Neuronal stem cell (in vitro differentiated cells): Measurements from ENCODE around the gene PDE7B.

Experiments used
- DNase-seq: peaks from one replicate; pipeline ENCODE4 v3.0.0-alpha.2; 2013; ENCODE audit warnings: low spot score
- H2AFZ ChIP-seq: one replicate; pipeline ENCODE4 v1.6.1; 2013; ENCODE audit warnings: mild to moderate bottlenecking, low read length, inconsistent platforms
- H2AK5ac ChIP-seq: 2 replicates; pipeline ENCODE4 v1.6.1; 2013; ENCODE audit warnings: low read depth, mild to moderate bottlenecking, inconsistent platforms, low read length, moderate library complexity, mixed read lengths
- H2BK120ac ChIP-seq: 2 replicates; pipeline ENCODE4 v1.6.1; 2013; ENCODE audit warnings: low read depth, mild to moderate bottlenecking, inconsistent platforms, low read length, moderate library complexity, mixed read lengths
- H2BK12ac ChIP-seq: one replicate; pipeline ENCODE4 v1.6.1; 2013; ENCODE audit warnings: low read length, inconsistent platforms
- H2BK15ac ChIP-seq: 2 replicates; pipeline ENCODE4 v1.6.1; 2013; ENCODE audit warnings: mild to moderate bottlenecking, low read length, inconsistent platforms, mixed read lengths
- H2BK5ac ChIP-seq: one replicate; pipeline ENCODE4 v1.6.1; 2013; ENCODE audit warnings: inconsistent platforms, mild to moderate bottlenecking, low read length, moderate library complexity
- H3K14ac ChIP-seq: one replicate; pipeline ENCODE4 v1.6.1; 2013; ENCODE audit warnings: low read length, inconsistent platforms
- H3K18ac ChIP-seq: 2 replicates; pipeline ENCODE4 v1.6.1; 2013; ENCODE audit warnings: low read length, inconsistent platforms
- H3K23ac ChIP-seq: 2 replicates; pipeline ENCODE4 v1.6.1; 2013; ENCODE audit warnings: low read depth, mild to moderate bottlenecking, mixed read lengths, low read length, inconsistent platforms; ENCODE audit not compliant: poor library complexity
- H3K27ac ChIP-seq: replicated peaks from 3 replicates; pipeline ENCODE4 v1.5.1; 2013; ENCODE audit warnings: low read length, inconsistent platforms
- H3K27me3 ChIP-seq, 3 experiments: 2 replicates each; pipeline ENCODE4 v1.6.1; 2013; ENCODE audit warnings: low read length in 3 of 3, mild to moderate bottlenecking in 2 of 3, inconsistent platforms in 1 of 3, low read depth in 1 of 3, mixed read lengths in 1 of 3, moderate library complexity in 1 of 3; ENCODE audit not compliant: control insufficient read depth in 3 of 3, insufficient read depth in 3 of 3
- H3K36me3 ChIP-seq, 2 donors: replicated peaks in 1 of 2; 2 replicates each; pipeline ENCODE4 v1.6.1; 2013; ENCODE audit warnings: low read length in 2 of 2; ENCODE audit not compliant: control insufficient read depth in 2 of 2, insufficient read depth in 2 of 2
- H3K4ac ChIP-seq: 2 replicates; pipeline ENCODE4 v1.6.1; 2013; ENCODE audit warnings: inconsistent platforms, mild to moderate bottlenecking, low read length, moderate library complexity
- H3K4me1 ChIP-seq, 2 donors: 1 replicate in 1 of 2; 2 replicates in 1 of 2; pipeline ENCODE4 v1.6.1; 2013; ENCODE audit warnings: low read length in 2 of 2, low read depth in 1 of 2; ENCODE audit not compliant: control insufficient read depth in 2 of 2, insufficient read depth in 1 of 2
- H3K4me2 ChIP-seq: one replicate; pipeline ENCODE4 v1.6.1; 2013; ENCODE audit warnings: mild to moderate bottlenecking, low read length, inconsistent platforms; ENCODE audit not compliant: insufficient read depth, poor library complexity, severe bottlenecking
- H3K4me3 ChIP-seq, 2 donors: 2 replicates each; pipeline ENCODE4 v1.5.1; 2013; ENCODE audit warnings: low read length in 2 of 2, mild to moderate bottlenecking in 2 of 2, inconsistent platforms in 1 of 2, moderate library complexity in 1 of 2
- H3K79me1 ChIP-seq: one replicate; pipeline ENCODE4 v1.6.1; 2013; ENCODE audit warnings: low read depth, mild to moderate bottlenecking, inconsistent platforms, low read length, moderate library complexity
- H3K9ac ChIP-seq: one replicate; pipeline ENCODE4 v1.6.1; 2013; ENCODE audit warnings: mild to moderate bottlenecking, low read depth, low read length, inconsistent platforms; ENCODE audit not compliant: poor library complexity
- H3K9me3 ChIP-seq, 2 donors: replicated peaks in 1 of 2; 2 replicates each; pipeline versions ENCODE3 to v1.6.1; 2013; ENCODE audit warnings: low read length in 2 of 2, mild to moderate bottlenecking in 2 of 2, inconsistent platforms in 1 of 2, low read depth in 1 of 2, mixed read lengths in 1 of 2, moderate library complexity in 1 of 2; ENCODE audit not compliant: control insufficient read depth in 2 of 2, insufficient read depth in 1 of 2
- H4K8ac ChIP-seq: one replicate; pipeline ENCODE4 v1.6.1; 2013; ENCODE audit warnings: low read depth, mild to moderate bottlenecking, inconsistent platforms, low read length, moderate library complexity
- H4K91ac ChIP-seq: one replicate; pipeline ENCODE4 v1.6.1; 2013; ENCODE audit warnings: low read length, low read depth, mild to moderate bottlenecking, inconsistent platforms; ENCODE audit not compliant: poor library complexity
- WGBS, 2 donors: extraction: QIAGEN DNeasy Blood & Tissue Kit; methylation state at CpG; one replicate each; pipeline ENCODE4 v1.1.7; 2013; ENCODE audit warnings: missing lambda C conversion rate in 2 of 2, mixed read lengths in 1 of 2; ENCODE audit not compliant: insufficient read length in 2 of 2, insufficient replicate concordance in 1 of 2; ENCODE audit errors: extremely low coverage in 2 of 2; 5-methylcytosine and 5-hydroxymethylcytosine counted together

Gene PDE7B

GRCh38 chr6:135817035-135817434 is 34.5 kb upstream of the PDE7B start:
- no peak overlapping the region for H3K14ac ChIP-seq
- H3K9me3 ChIP-seq, result no peaks in the 10 kb centered on the region
- no peak overlapping the region for H3K18ac ChIP-seq
- no peak overlapping the region for H3K27ac ChIP-seq
- H3K27me3 ChIP-seq, result no peaks in the 10 kb centered on the region
- no peak overlapping the region for H2BK5ac ChIP-seq
- H2AK5ac ChIP-seq, result no peak overlapping the region
- peaks cover 2 to 4% of the 10 kb centered on the region in 2 donors for H3K4me1 ChIP-seq
- H3K4me3 ChIP-seq, result no peak overlapping the region
- no peak overlapping the region for H2AFZ ChIP-seq
- no peaks in the 10 kb centered on the region for H3K36me3 ChIP-seq
- no peak overlapping the region for H3K23ac ChIP-seq
- H4K8ac ChIP-seq, result no peak overlapping the region
- H4K91ac ChIP-seq, result no peak overlapping the region
- H3K9ac ChIP-seq, result no peak overlapping the region
- H2BK120ac ChIP-seq, result no peak overlapping the region
- WGBS, 2 donors, result no CpG with 5 or more reads among the region's 2 CpGs
- H3K4me2 ChIP-seq, result no peak overlapping the region
- no peak overlapping the region for H3K4ac ChIP-seq
- H3K79me1 ChIP-seq, result no peaks in the 10 kb centered on the region
- DNase-seq, result no peak
- H2BK15ac ChIP-seq, result no peak overlapping the region
- no peak overlapping the region for H2BK12ac ChIP-seq

- no peak overlapping the region for H3K27ac ChIP-seq
- WGBS, 2 donors, result no CpG with 5 or more reads among the region's 2 CpGs
- H2BK120ac ChIP-seq, result no peak overlapping the region
- H2AFZ ChIP-seq, result no peak overlapping the region
- no peaks in the 10 kb centered on the region for H3K36me3 ChIP-seq
- H3K14ac ChIP-seq, result no peak overlapping the region
- no peak overlapping the region for H4K91ac ChIP-seq
- no peak overlapping the region for H3K4me2 ChIP-seq
- H3K23ac ChIP-seq, result no peak overlapping the region
- H3K4me3 ChIP-seq, result no peak overlapping the region
- H2BK15ac ChIP-seq, result no peak overlapping the region
- H3K9ac ChIP-seq, result no peak overlapping the region
- H3K27me3 ChIP-seq, result no peaks in the 10 kb centered on the region
- no peak overlapping the region for H2BK5ac ChIP-seq
- DNase-seq, result no peak
- H2AK5ac ChIP-seq, result no peak overlapping the region
- H3K9me3 ChIP-seq, result no peaks in the 10 kb centered on the region
- no peaks in the 10 kb centered on the region for H3K79me1 ChIP-seq
- no peak overlapping the region for H3K18ac ChIP-seq
- H3K4ac ChIP-seq, result no peak overlapping the region
- no peak overlapping the region for H2BK12ac ChIP-seq
- H4K8ac ChIP-seq, result no peak overlapping the region
- no peaks in the 10 kb centered on the region for H3K4me1 ChIP-seq
These were observed 31.8 kb upstream of the PDE7B start for GRCh38 chr6:135819665-135820064.

- DNase-seq, result no peak
- Histone ChIP-seq H2AFZ (peak overlapping the region; percentile 48), H3K9me3 (no peaks in the 10 kb centered on the region), H3K4me3 (no peak overlapping the region), H3K4me2 (no peak overlapping the region), H2AK5ac (no peak overlapping the region), H2BK120ac (no peak overlapping the region), H2BK12ac (no peak overlapping the region), H3K14ac (no peak overlapping the region), H3K4me1 (no peaks in the 10 kb centered on the region), H3K23ac (no peak overlapping the region), H2BK15ac (no peak overlapping the region), H3K9ac (no peak overlapping the region), H3K18ac (no peak overlapping the region), H3K27ac (no peak overlapping the region), H3K27me3 (no peaks in the 10 kb centered on the region), H3K4ac (no peak overlapping the region), H3K79me1 (no peaks in the 10 kb centered on the region), H3K36me3 (no peaks in the 10 kb centered on the region), H4K8ac (no peak overlapping the region), H4K91ac (no peak overlapping the region), H2BK5ac (no peak overlapping the region)
- WGBS, 2 donors, result no CpG with 5 or more reads among the region's 6 CpGs
These were observed 31.2 kb upstream of the PDE7B start for GRCh38 chr6:135820340-135820739.

- DNase-seq, result no peak
- Histone ChIP-seq H3K4me1 (peaks cover 3 to 10% of the 10 kb centered on the region in 2 donors), H3K4me2 (no peak overlapping the region), H3K27ac (no peak overlapping the region), H4K8ac (no peak overlapping the region), H2AK5ac (no peak overlapping the region), H2BK12ac (no peak overlapping the region), H2BK5ac (no peak overlapping the region), H3K27me3 (no peaks in the 10 kb centered on the region), H3K14ac (no peak overlapping the region), H2BK15ac (no peak overlapping the region), H2AFZ (no peak overlapping the region), H3K4me3 (no peak overlapping the region), H3K4ac (no peak overlapping the region), H2BK120ac (no peak overlapping the region), H3K9ac (no peak overlapping the region), H3K18ac (no peak overlapping the region), H3K36me3 (no peaks in the 10 kb centered on the region), H4K91ac (no peak overlapping the region), H3K79me1 (no peaks in the 10 kb centered on the region), H3K9me3 (no peaks in the 10 kb centered on the region), H3K23ac (no peak overlapping the region)
- no CpG with 5 or more reads among the region's 1 CpG for WGBS, 2 donors
These were observed 27.6 kb upstream of the PDE7B start for GRCh38 chr6:135823851-135824250.
